GM18867 (cell line): ENCODE results near the gene TRIM28.
"Not testable (repeated sequence)": the region's sequence is repeated elsewhere in the genome, so short reads cannot be mapped to it uniquely, and the experiment has no call there.

Source experiments
- ATAC-seq: cut with Tn5 transposase; IDR thresholded peaks from one replicate; pipeline ENCODE4 v1.9.1; 2021; ENCODE audit warnings: mild to moderate bottlenecking, moderate library complexity; ENCODE audit not compliant: unreplicated experiment

The TRIM28 gene

DNA sequence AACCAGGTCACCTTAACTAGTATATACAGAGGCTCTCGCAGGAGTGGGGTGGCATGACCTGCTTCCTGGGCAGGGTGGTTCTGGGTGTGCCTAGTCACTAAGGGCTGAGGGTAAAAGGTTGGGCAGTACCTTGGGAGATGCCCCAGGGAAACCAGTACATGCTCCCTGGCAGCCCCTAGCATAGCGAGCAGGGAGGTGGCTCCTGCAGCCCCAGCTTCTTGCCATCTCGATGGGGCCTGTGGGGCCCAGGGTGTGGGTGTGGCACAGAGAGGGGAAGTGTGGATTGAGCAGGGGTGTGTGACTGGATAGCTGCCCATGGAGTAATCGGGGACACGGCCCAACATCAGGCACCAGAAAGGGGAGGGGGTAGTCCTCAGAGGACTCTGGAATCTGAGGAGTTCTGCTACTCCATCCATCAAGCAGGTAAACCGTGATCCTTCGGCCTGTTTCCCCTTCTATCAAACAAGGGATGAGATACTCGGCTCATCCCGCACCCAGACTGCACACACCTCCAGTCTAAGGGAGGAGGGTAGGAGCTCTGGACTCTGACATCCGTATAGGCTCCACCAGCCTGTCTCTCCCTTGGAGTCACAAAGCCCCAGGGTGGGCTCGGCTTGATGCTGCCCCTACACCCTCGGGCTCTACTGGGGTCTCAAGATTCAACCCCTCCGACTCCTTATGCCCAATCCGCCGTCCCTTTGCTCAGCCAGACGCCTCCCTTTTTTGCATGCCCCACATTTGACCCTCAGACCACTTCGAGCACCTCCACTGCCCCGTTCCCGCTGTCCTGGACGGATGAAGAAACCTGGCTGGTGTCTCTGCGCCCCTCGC lies 25.4 kb upstream of the TRIM28 start:
- no peak for ATAC-seq

GRCh38 chr19:58519087-58519354 lies 24.8 kb upstream of the TRIM28 start:
- ATAC-seq: peak; percentile 3

GRCh38 chr19:58519355-58520256 lies 24.3 kb upstream of the TRIM28 start, which contains the start of gene ZBTB45:
TSS of gene ZBTB45 (minus strand) at chr19:58519810. CDS start at chr19:58517673, 2,137 bp downstream.
- ATAC-seq: peak; percentile 80

DNA sequence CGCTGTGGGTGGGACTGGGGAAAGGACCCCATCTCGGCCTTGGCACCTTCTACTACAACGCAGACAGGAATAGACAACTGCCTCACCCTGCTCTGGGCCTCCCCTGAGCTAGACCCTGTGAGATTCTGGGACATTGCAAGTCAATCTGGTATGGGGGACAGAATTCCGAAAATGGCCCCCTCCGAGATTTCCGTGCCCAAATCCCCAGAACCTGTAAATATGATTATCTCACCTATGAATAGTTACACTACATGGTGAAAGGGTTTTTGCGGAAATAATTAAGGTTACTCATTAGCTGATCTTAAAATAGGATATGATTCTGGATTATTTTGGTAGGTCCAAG lies 23.6 kb upstream of the TRIM28 start:
- ATAC-seq: no peak

DNA sequence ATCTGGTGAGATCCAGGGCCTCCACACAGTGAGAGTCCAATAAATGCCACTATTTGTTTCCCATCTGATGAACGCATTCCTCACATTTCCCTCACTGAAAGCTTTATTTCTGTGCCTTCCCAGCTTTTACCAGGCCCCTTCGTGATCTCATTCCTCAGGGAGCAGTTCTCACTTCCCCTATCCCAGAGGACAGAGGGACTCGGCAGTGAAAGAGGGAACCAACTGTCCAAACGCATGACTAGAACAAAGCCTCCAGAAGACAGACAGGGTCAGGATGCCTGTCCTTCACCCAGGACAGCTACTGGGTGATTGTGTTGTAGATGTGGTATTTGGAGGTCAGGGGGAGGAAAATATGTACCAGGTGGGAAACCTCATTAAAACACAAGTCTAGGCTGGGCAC lies 22.2 kb upstream of the TRIM28 start:
- ATAC-seq: no peak

GRCh38 chr19:58522709-58523108 lies 21.2 kb upstream of the TRIM28 start:
- ATAC-seq: no peak

- no peak for ATAC-seq
Observed at GRCh38 chr19:58529405-58529804, 14.5 kb upstream of the TRIM28 start.

GRCh38 chr19:58531034-58531840 lies 12.6 kb upstream of the TRIM28 start:
- ATAC-seq: no peak

- no peak for ATAC-seq
Observed at GRCh38 chr19:58535857-58536256, 8.0 kb upstream of the TRIM28 start.

DNA sequence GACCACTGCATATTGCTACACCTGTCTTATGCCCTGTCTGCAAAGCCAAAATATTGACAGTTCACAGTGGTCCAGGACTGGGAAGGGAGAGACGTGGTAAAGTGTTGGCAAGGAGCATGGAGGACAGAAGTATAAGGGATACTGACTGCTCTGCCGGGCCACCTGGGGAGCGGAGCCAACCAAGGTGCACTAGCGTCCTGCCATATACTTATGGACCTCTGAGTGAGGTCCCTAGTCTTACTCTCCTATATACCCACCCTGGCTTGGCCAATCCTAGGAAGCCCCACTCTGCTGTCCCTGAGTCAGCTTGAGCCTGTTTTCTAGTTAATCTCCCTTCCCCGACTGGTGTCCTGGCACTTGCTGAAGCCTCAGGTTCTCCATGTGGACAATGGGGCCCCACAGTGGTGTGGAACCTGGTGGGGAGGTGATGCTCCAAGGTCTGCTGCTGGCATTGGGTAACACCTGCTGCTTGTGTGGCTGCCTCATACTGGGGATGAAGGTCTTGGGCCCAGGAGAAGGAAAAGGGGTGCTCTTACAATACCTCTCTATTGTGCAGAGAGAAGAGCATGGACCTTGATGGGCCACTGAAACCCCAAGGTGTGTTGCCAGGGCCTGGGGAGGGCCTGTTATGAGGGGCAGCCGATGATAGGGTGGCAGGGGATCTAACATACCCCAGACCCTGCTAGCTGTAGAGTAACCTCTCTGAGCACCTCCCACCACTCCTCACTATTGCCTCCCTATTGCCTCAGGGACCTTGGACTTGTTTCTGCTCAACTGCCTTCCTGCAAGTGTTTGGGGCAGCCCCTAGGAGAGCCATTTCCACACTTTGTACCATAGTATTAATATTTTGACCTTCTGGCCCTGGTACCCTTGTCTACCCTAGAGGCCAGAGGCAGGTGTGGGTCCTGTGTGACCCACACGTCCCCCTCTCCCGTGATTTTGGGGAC lies 6.7 kb upstream of the TRIM28 start:
- ATAC-seq: no peak

DNA sequence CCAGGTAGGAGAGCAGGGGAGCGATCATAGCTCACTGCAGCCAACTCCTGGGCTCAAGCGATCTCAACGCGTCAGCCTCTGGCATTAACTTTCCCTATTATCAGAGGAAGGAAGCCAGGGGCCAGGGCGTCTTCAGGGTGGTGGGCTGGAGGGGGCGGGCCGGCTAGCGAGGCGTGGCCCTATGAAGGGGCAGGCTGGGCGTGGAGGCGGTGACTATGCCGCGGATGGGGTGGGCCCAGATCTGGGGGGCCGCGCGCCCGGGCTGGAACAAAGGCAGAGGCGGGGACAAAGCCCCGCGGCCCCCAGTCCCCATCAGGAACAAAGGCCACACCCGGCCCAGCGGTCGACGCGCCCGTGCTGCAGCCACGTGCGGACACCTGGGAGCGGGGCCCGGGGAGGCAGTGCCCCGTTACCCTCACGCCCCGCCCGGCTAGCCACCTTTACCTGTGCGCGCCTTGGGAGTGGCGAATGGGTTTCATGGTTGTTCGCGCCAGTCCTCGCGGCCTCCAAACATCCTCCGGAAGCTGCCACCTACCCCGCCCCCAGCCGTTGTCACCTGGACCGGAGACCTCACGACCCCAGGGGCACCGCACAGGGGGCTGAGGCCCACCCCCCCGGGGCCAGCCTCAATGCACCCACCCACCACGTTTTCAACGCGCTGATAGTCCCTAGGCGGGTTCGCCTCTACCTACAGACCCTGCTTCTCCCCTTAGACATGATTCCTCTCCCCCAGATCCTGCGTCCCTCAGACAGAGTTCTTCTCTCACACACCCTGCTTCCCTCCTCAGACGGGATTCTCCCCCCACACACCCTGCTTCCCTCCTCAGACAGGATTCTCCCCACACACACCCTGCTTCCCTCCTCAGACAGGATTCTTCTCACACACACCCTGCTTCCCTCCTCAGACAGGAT lies 5.4 kb upstream of the TRIM28 start:
- no peak for ATAC-seq

DNA sequence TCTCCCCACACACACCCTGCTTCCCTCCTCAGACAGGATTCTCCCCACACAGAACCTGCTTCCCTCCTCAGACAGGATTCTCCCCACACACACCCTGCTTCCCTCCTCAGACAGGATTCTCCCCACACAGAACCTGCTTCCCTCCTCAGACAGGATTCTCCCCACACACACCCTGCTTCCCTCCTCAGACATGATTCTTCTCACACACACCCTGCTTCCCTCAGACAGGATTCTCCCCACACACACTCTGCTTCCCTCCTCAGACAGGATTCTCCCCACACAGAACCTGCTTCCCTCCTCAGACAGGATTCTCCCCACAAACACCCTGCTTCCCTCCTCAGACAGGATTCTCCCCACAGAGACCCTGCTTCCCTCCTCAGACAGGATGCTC lies 4.7 kb upstream of the TRIM28 start:
- not testable (repeated sequence) for ATAC-seq

GRCh38 chr19:58542641-58543372 lies 1.1 kb upstream of the TRIM28 start:
- not testable (repeated sequence) for ATAC-seq

DNA sequence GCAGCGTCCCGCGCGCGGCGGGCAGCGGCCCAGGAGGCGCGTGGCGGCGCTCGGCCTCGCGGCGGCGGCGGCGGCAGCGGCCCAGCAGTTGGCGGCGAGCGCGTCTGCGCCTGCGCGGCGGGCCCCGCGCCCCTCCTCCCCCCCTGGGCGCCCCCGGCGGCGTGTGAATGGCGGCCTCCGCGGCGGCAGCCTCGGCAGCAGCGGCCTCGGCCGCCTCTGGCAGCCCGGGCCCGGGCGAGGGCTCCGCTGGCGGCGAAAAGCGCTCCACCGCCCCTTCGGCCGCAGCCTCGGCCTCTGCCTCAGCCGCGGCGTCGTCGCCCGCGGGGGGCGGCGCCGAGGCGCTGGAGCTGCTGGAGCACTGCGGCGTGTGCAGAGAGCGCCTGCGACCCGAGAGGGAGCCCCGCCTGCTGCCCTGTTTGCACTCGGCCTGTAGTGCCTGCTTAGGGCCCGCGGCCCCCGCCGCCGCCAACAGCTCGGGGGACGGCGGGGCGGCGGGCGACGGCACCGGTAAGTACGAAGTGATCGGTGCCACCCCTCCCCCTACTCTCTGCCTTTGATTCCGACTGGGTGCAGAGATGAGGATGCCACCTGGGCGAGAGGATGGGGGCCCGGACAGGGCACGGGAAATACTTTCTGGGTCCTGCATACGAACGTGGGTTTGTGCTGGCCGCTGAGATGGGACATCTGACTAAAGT lies 874 bp downstream of the TRIM28 start:
- ATAC-seq: peak; percentile 53

DNA sequence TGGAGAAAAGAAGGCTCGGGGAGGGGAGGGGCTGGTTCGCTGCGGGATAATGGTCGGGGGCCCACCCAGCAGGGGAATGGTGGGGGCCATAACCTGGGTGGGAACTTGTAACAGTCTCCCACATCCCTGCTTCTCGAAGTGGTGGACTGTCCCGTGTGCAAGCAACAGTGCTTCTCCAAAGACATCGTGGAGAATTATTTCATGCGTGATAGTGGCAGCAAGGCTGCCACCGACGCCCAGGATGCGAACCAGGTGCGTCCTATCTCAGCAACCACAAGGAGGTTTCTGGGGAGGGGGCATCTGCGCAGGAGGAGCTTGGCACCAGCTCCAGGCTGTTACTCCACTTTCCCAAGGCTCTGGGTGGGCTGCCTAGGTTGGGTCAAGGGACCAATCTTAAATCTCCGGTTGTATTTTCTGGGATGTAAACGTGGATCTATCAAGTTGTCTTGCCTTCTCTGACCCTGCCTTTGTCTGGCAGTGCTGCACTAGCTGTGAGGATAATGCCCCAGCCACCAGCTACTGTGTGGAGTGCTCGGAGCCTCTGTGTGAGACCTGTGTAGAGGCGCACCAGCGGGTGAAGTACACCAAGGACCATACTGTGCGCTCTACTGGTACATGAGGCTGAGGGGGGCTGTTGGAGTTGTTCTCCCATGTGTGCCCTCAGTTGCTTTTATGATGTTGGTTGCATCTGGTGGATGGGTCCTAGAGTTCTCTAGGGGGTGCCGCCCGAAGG lies 1.6 kb downstream of the TRIM28 start:
- ATAC-seq: no peak

DNA sequence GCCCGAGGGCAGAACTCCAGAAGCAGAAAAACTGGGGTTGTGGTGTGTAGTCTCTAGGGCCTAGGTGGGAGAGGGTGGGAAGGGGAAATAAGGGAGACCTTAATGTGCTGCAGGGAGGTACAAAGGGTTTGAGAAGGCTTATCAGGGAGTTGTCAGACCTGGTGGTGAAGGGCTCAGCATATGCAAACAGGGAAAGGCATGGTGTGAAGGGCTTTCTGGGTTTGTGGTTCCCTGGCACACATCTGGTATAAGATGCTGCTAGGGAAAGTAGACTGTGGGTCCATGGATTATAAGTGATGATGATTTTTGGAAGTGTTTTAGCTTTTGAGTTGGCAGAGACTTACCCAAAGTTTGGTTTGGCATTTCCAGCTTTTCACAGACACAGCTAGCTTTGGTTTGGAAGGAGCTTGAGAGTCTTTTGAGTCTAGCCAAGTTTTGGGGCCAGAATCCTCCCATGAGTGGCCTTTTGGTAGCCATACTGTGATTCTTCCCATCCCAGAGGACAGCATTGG lies 2.2 kb downstream of the TRIM28 start:
- no peak for ATAC-seq
